Cerebellar cortex (tissue), 1 donor: ENCODE data around the gene KCNIP4.

Experiments used
- DNase-seq: peaks from one replicate; pipeline ENCODE4 v3.0.0-alpha.2; 2015; ENCODE audit warnings: low spot score

The KCNIP4 gene

GRCh38 chr4:21901281-21901680 is 47.3 kb downstream of the KCNIP4 start:
- DNase-seq = no peak

GRCh38 chr4:21900211-21900610 is 48.4 kb downstream of the KCNIP4 start:
- no peak for DNase-seq

- DNase-seq = peak; percentile 38
These were observed 50.5 kb downstream of the KCNIP4 start for GRCh38 chr4:21898101-21898500.

- DNase-seq = no peak
These were observed 51.8 kb downstream of the KCNIP4 start for GRCh38 chr4:21896767-21897166.

- DNase-seq = no peak
These were observed 55.4 kb downstream of the KCNIP4 start for GRCh38 chr4:21893136-21893535.

- DNase-seq = no peak
These were observed 58.3 kb downstream of the KCNIP4 start for GRCh38 chr4:21890231-21890630.

GRCh38 chr4:21888195-21888976 is 60.2 kb downstream of the KCNIP4 start:
- no peak for DNase-seq

- DNase-seq = no peak
These were observed 61.1 kb downstream of the KCNIP4 start for GRCh38 chr4:21887481-21887880.

GRCh38 chr4:21885770-21886169 is 62.8 kb downstream of the KCNIP4 start:
- no peak for DNase-seq

- DNase-seq = no peak
These were observed 63.3 kb downstream of the KCNIP4 start for GRCh38 chr4:21885241-21885640.

GRCh38 chr4:21884615-21885014 is 64.0 kb downstream of the KCNIP4 start:
- DNase-seq = no peak

GRCh38 chr4:21882051-21882839 is 66.3 kb downstream of the KCNIP4 start:
- no peak for DNase-seq

- DNase-seq = no peak
These were observed 69.4 kb downstream of the KCNIP4 start for GRCh38 chr4:21879187-21879586.

- DNase-seq = no peak
These were observed 71.9 kb downstream of the KCNIP4 start for GRCh38 chr4:21876711-21877110.

- DNase-seq = no peak
These were observed 75.4 kb downstream of the KCNIP4 start for GRCh38 chr4:21873145-21873544.

- no peak for DNase-seq
These were observed 76.5 kb downstream of the KCNIP4 start for GRCh38 chr4:21872101-21872500.

- peak; percentile 47 for DNase-seq
These were observed 78.4 kb downstream of the KCNIP4 start for GRCh38 chr4:21869978-21870745.

- peak; percentile 80 for DNase-seq
These were observed 83.9 kb downstream of the KCNIP4 start for GRCh38 chr4:21864686-21865085.

- DNase-seq = no peak
These were observed 85.7 kb downstream of the KCNIP4 start for GRCh38 chr4:21862917-21863316.

GRCh38 chr4:21858971-21859370 is 89.6 kb downstream of the KCNIP4 start:
- no peak for DNase-seq

- DNase-seq = peak; percentile 68
These were observed 91.8 kb downstream of the KCNIP4 start for GRCh38 chr4:21856754-21857153.

GRCh38 chr4:21856301-21856700 is 92.3 kb downstream of the KCNIP4 start:
- no peak for DNase-seq

GRCh38 chr4:21849077-21849476 is 99.5 kb downstream of the KCNIP4 start:
- DNase-seq = no peak
